Mucosa of descending colon (tissue), 3 donors: ENCODE data around the gene ERMAP. TPM values are rescaled to one million over a fixed set of nuclear protein-coding genes. Genes with fewer than 3 reads are reported as not detected.

ENCODE experiments used
- ATAC-seq: fragments of 200-7000 bp; cut with Tn5 transposase; one replicate; pipeline ENCODE4 v1.9.1; 2020; ENCODE audit warnings: mild to moderate bottlenecking, moderate library complexity
- DNase-seq, 3 donors: peaks; one replicate each; pipeline ENCODE4 v3.0.0-alpha.2; 2020
- H3K36me3 ChIP-seq: fragments of 200-600 bp; one replicate; pipeline ENCODE4 v1.8.0; 2021; ENCODE audit warnings: low read depth, mild to moderate bottlenecking
- H3K4me1 ChIP-seq: fragments of 200-600 bp; one replicate; pipeline ENCODE4 v1.8.0; 2021; ENCODE audit warnings: low read depth, mild to moderate bottlenecking
- H3K4me3 ChIP-seq: fragments of 200-600 bp; one replicate; pipeline ENCODE4 v1.8.0; 2021; ENCODE audit warnings: mild to moderate bottlenecking
- H3K9me3 ChIP-seq: fragments of 200-600 bp; one replicate; pipeline ENCODE4 v1.8.0; 2021; ENCODE audit warnings: mild to moderate bottlenecking
- intact Hi-C, 2 donors: fragments of 100-400 bp; cut with DNase I in 1 of 2; cut with micrococcal nuclease in 1 of 2; formaldehyde crosslinking; loops; one replicate each; pipeline versions ENCODE4 v1.11.0 to v1.11.1; 2022; cut with DNase I, micrococcal nuclease
- total RNA-seq, 3 donors: library from RNA; stranded (reverse); fragmentation: NEBNext Ultra II Directional in 2 of 3; extraction: Animal tissue kit (Norgen Biotek cat#: 25700) in 2 of 3; gene quantifications; one replicate each; pipeline versions ENCODE4 v1.2.1 to v1.2.4, GENCODE V29; 2021 to 2023
- TF ChIP-seq, protein P1 (sequence below): fragments of 200-600 bp; IDR thresholded peaks from one replicate; pipeline ENCODE4 v1.8.0; 2022; ENCODE audit warnings: antibody characterized with exemption, mild to moderate bottlenecking
- donor health status: DM: no; HTN: no; CAD: no; lungs with moderate emphysema.
- donor health status: DM: no; HTN: no; CAD: no.
- donor health status: DM: no; HTN: yes; CAD: no.

The ERMAP gene
- total RNA-seq, 3 donors from 2014 or later: 15.3 to 17.9 (median 16.7) TPM

DNA sequence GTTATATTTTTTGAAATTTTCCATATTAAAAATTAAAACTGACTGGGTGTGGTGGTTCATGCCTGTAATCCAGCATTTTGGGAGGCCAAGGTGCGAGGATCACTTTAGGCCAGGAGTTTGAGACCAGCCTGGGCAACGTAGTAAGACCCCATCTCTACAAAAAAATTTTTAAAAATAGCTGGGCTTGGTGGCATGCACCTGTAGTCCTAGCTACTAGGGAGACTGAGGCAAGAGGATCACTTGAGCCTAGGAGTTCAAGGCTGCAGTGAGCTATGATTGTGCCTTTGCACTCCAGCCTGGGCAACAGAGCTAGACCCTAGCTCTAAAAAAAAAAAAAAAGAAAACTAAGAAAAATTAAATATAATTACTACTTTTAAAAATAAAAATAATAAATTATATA lies 4.8 kb downstream of the ERMAP start:
- Histone ChIP-seq H3K4me3 (no peak overlapping the region), H3K36me3 (no peaks in the 10 kb centered on the region), H3K9me3 (no peaks in the 10 kb centered on the region), H3K4me1 (peaks cover 4% of the 10 kb centered on the region)
- intact Hi-C loops: no loop called here
- TF ChIP-seq, protein P1, sequence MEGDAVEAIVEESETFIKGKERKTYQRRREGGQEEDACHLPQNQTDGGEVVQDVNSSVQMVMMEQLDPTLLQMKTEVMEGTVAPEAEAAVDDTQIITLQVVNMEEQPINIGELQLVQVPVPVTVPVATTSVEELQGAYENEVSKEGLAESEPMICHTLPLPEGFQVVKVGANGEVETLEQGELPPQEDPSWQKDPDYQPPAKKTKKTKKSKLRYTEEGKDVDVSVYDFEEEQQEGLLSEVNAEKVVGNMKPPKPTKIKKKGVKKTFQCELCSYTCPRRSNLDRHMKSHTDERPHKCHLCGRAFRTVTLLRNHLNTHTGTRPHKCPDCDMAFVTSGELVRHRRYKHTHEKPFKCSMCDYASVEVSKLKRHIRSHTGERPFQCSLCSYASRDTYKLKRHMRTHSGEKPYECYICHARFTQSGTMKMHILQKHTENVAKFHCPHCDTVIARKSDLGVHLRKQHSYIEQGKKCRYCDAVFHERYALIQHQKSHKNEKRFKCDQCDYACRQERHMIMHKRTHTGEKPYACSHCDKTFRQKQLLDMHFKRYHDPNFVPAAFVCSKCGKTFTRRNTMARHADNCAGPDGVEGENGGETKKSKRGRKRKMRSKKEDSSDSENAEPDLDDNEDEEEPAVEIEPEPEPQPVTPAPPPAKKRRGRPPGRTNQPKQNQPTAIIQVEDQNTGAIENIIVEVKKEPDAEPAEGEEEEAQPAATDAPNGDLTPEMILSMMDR: no peak
- no peak for DNase-seq
- no peak for ATAC-seq

DNA sequence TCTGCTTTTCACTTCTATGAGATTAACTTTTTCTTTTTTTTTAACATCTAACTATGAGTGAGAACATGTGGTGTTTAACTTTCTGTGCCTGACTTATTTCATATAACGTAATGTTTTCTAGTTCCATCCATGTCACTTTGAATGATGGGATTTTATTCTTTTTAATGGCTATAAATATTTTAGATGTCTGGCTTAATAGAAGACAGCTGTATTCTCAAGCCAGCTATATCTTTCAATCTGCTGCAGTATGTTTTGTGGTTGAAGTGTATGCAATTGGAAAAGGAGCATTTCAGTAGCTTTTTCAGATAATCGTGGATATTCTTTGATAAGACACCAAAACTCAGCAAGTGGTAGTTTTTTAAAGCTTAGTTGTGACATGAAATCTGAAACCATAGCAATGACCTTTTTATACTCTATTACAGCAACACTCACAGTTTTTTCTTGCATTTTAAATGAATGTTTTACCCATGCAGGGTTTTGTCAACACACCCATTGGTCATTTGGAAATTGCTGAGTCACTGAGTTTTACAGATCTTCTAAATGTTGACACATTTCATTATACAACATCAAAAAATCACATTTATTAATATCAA lies 6.0 kb downstream of the ERMAP start:
- no peak for ATAC-seq
- no peak for DNase-seq

DNA sequence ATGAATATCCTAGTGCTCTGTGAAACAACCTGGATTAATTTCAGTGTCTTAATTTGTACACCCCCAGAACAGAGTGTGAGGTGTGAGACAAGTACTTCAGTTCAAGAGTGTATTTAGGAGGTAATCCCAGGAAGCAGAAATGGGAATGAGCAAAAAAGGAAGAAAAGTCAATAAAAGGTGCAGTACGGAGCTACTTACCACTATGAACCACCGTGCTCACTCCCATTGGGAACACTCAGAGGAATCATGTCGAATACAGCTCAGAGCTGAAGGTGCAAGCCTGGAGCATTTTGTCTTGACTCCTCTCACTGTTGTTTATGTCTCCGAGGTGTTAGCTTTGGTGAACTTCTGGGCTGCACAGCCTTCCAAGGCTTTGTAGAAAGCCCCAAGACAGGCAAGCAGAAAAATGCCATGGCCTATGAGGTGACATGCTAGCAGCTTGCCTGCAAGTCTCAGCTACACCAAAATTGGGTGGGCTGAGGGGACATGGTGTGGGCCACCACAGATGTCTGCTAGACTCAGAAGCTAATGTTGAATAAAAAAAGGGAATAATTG lies 7.6 kb downstream of the ERMAP start:
- no peaks in the 10 kb centered on the region for H3K4me1 ChIP-seq
- DNase-seq: no peak
- TF ChIP-seq, protein P1: no peak
- H3K9me3 ChIP-seq: no peaks in the 10 kb centered on the region
- H3K4me3 ChIP-seq: no peak overlapping the region
- ATAC-seq: no peak
- intact Hi-C loops: no loop called here
- H3K36me3 ChIP-seq: no peaks in the 10 kb centered on the region

More for the DNA sequence above, 6.0 kb downstream of the ERMAP start:
- Histone ChIP-seq H3K4me1 (no peaks in the 10 kb centered on the region), H3K4me3 (no peak overlapping the region), H3K9me3 (no peaks in the 10 kb centered on the region), H3K36me3 (no peaks in the 10 kb centered on the region)
- TF ChIP-seq, protein P1: no peak
- intact Hi-C loops: no loop called here

DNA sequence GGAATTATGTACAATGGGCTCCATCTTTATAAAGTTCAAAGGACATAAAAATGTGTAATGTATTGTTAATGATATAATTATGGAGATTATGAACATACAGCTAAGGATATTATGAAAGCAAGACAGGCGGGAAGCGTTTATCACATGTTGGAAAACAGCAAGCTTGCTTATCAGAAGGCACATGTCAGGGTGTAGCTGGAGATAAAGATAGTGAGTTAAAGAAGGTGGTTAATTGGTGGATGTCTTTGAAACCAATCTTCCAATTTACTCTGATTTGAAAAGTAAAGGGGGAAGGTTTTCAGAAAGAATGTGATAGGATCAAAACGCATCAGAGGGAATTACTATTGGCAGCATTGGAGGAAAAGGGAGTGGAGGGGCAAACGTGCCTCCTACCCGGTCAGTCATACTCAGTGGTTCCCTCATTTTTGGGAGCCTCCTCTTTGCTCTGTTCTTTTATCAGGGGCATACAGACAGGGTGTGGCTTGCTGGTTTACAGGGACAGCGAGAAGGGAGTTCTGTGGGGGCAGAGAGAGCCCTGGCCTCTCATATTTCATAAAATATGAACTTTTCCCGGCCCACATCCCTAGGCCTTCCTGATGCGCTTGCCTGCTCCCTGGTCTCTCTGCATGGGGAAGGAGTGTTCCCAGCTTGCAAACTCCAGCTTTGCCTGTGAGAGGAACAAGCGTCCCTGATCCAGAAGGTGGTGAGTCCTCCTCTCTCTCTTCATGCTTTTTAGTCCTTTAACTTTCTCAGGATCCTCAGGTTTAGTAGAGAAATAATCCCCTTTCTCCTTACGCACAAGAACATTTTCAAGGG lies 8.3 kb downstream of the ERMAP start:
- H3K9me3 ChIP-seq: no peaks in the 10 kb centered on the region
- H3K4me1 ChIP-seq: no peaks in the 10 kb centered on the region
- intact Hi-C loops: no loop called here
- no peak overlapping the region for H3K4me3 ChIP-seq
- TF ChIP-seq, protein P1: no peak
- ATAC-seq (no peak), DNase-seq (no peak)
- no peaks in the 10 kb centered on the region for H3K36me3 ChIP-seq

DNA sequence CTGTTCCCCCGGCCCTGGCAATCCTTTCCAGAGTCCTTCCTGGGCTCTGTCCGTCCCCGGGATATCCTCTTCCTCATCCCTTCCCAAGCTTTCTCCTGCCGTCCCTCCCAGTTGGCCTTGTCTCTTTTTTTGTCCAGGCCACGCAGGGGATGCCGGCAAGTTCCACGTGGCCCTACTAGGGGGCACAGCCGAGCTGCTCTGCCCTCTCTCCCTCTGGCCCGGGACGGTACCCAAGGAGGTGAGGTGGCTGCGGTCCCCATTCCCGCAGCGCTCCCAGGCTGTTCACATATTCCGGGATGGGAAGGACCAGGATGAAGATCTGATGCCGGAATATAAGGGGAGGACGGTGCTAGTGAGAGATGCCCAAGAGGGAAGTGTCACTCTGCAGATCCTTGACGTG lies 13.7 kb downstream of the ERMAP start:
- TF ChIP-seq, protein P1: no peak
- H3K36me3 ChIP-seq: no peaks in the 10 kb centered on the region
- no peaks in the 10 kb centered on the region for H3K9me3 ChIP-seq
- ATAC-seq (no peak), DNase-seq (no peak)
- no peak overlapping the region for H3K4me3 ChIP-seq
- intact Hi-C loops: no loop called here
- H3K4me1 ChIP-seq: no peaks in the 10 kb centered on the region
